Sigmoid colon (tissue), 4 donors: Measurements from ENCODE around the gene LRRC74A.

Experiments
- CTCF ChIP-seq, 4 experiments: fragments of 450-650 bp in 3 of 4; fragments of 200-600 bp in 1 of 4; IDR thresholded peaks; one replicate each; pipeline ENCODE4 v1.5.1; 2016 to 2019; ENCODE audit warnings: antibody characterized with exemption in 4 of 4, mild to moderate bottlenecking in 3 of 4, moderate library complexity in 2 of 4
- POLR2A ChIP-seq, 2 donors: fragments of 450-650 bp; IDR thresholded peaks; one replicate each; pipeline ENCODE4 v1.6.1; 2016; ENCODE audit warnings: antibody characterized with exemption in 2 of 2, mild to moderate bottlenecking in 2 of 2, moderate library complexity in 2 of 2
- POLR2AphosphoS5 ChIP-seq, 4 donors: sonication (generic); formaldehyde crosslinking; IDR thresholded peaks; one replicate each; pipeline ENCODE4 v1.6.1; 2017; ENCODE audit warnings: antibody characterized with exemption in 4 of 4

- TF ChIP-seq POLR2AphosphoS5 (IDR thresholded peaks at IDR 0.05) (no peak), CTCF (IDR thresholded peaks at IDR 0.05) (no peak), POLR2A (IDR thresholded peaks at IDR 0.05) (no peak)
Measured at GRCh38 chr14:76916040-76916715, 90.0 kb downstream of the LRRC74A start.
